A549 treated with AZD9567 at 1 μM for 4 hours (cell line): ENCODE results near the gene DRAP1. TPM values are rescaled to one million over a fixed set of nuclear protein-coding genes. Genes with fewer than 3 reads are reported as not detected.

Source experiments
- total RNA-seq: library from RNA; stranded (reverse); fragments of 200-300 nt; extraction: Qiagen RNA extraction; gene quantifications from 5 replicates; pipeline ENCODE4 v1.2.3, GENCODE V29; 2022; ENCODE audit not compliant: insufficient read depth

Gene DRAP1
- total RNA-seq = 129 to 249 TPM (median 206 TPM) in 5 replicates

DNA sequence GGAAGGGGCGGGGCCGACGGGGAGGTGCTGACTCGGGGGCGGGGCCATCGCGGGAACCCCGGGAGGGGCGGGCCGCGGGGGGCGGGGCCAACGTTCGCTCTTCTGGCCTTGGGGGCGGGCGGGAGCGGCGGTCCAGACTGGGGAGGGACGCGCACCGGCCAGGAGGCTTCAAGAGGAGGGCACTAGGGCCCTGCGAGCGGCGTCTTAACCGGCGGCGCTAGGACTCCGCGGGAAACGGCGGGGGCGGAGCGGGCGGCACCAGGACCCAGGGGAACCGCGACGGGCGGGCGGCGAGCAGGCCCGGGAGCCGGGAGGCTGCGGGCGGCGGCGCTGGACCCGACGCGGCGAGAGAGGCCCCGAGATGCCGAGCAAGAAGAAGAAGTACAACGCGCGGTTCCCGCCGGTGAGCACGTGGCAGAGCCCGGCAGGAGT is at the start of gene DRAP1:
Gene DRAP1 (plus strand): TSS at position 286 of the 432 bp plus-strand sequence. CDS start 76 bp downstream, at position 362.

DNA sequence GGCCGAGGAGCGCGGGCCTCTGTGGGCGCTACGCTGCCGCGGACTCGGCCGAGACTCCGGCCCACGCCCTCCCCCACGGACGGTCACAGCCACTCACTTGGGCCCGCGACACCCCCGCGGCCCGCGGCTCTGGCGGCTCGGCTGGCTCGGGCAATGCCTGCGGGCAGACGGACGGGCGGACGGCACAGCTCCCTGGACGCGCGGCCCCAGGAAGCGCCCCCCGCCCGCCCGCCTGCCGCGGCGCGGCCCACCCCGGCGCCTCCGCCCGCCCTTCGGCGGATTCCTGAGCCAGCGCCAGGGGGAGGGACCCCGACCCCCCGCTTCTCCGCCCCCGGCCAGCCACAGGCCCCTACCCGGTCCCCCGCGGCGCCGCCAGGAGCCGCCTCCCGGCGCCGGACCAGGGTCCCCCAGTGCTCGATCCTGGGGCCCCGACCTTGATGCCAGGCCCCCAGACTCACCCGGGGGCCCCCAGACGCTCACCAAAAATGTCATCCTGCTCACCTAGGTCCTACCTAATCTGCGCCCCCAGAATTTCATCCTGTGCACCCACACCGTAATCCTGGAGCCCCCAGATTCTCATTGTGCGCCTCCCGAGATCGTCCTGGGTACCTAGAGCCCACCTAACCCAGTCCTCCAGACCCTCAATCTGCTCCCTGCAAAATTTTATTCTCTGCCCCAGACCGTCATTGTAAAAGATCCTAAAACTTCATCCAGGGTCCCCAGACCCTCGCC is 46.5 kb upstream of the DRAP1 start, which contains the start of gene EFEMP2:
Gene EFEMP2 (minus strand): TSS at position 215 of the 732 bp plus-strand sequence. CDS start 446 bp downstream, outside the sequence.

DNA sequence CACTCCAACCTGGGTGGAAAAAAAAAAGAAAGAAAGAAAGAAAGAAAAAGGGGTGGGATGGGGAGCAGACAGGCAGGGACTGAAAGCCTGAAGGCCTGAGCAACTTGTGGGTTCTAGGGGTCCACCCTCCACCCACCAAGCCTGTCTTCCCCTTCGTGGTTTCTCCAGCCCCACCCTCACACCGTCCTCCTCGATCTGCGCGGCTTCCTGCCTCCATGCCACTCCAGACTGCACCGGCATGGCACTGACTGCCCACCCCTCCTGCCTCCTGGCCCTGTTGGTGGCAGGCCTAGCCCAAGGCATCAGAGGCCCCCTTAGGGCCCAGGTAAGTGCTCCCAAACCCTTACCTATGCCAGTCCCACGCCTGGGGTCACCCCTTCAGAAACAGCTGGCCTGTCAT is 39.6 kb upstream of the DRAP1 start, which contains the start of gene CTSW:
Gene CTSW (plus strand): TSS at position 221 of the 400 bp plus-strand sequence. CDS start 18 bp downstream, at position 239.

GRCh38 chr11:65888163-65888814 is 30.9 kb upstream of the DRAP1 start, which contains the start of gene FIBP:
Gene FIBP (minus strand): TSS chr11:65888471. CDS start chr11:65888418, 53 bp downstream.

GRCh38 chr11:65890324-65891218 is 28.7 kb upstream of the DRAP1 start, which contains the start of gene CCDC85B:
Gene CCDC85B (plus strand): TSS chr11:65890673. CDS start chr11:65890784, 111 bp downstream.

GRCh38 chr11:65900125-65900898 is 18.9 kb upstream of the DRAP1 start, which contains the start of gene FOSL1:
Gene FOSL1 (minus strand): TSS chr11:65900388. CDS start chr11:65900339, 49 bp downstream.

GRCh38 chr11:65918211-65919140 is 750 bp upstream of the DRAP1 start, which contains the start of gene C11orf68:
Gene C11orf68 (minus strand): TSS chr11:65919062. CDS start chr11:65919031, 31 bp downstream.

GRCh38 chr11:65945430-65945911 is 26.2 kb downstream of the DRAP1 start, which contains the start of gene TSGA10IP:
Gene TSGA10IP (plus strand): TSS chr11:65945480. CDS start chr11:65945676, 196 bp downstream.

DNA sequence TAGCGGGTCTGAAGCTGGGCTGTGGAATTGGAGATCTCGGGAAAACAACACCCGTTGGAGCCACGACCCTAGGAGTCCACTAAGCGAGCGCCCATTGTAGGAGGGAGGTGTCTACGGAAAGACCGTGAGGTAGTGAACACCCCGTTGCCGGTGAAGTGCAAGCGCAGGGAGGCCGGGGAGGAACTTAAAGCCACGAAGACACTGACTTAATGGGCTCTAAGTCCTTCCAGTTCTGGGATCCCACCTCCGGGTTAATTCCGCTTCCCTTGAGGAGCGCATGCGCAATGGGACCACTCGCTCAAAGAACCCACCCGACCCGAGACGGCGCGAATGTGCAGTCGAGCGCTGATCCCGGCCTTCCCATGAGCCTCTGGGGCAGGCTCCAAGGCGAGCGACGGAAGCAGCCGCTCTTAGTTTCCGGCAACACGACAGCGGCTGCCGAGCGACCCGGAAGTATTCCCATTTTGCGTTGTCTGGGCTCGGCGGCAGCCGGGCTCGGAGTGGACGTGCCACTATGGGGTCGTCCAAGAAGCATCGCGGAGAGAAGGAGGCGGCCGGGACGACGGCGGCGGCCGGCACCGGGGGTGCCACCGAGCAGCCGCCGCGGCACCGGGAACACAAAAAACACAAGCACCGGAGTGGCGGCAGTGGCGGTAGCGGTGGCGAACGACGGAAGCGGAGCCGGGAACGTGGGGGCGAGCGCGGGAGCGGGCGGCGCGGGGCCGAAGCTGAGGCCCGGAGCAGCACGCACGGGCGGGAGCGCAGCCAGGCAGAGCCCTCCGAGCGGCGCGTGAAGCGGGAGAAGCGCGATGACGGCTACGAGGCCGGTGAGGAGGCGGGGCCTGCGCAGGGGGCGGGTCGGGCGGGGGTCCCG is 42.3 kb downstream of the DRAP1 start, which contains the start of gene SART1:
Gene SART1 (plus strand): TSS at position 468 of the 874 bp plus-strand sequence. CDS start 47 bp downstream, at position 515.

Other genes with a start within 250 kb of the DRAP1 start
- 31.3 to 46.9 TPM (median 45.7 TPM) in 5 replicates for gene KAT5, start 207.2 kb upstream of the DRAP1 start, total RNA-seq
- gene RNASEH2C, start 198.6 kb upstream of the DRAP1 start, total RNA-seq = 26.8 to 55.4 TPM (median 52.8 TPM) in 5 replicates
- gene AP5B1, start 138.4 kb upstream of the DRAP1 start, total RNA-seq = 6.6 to 12.9 TPM (median 11.5 TPM) in 5 replicates
- 0.05 to 0.09 TPM (median 0.09 TPM) in 4 of 5 replicates, not detected in the other for gene OVOL1, start 132.4 kb upstream of the DRAP1 start, total RNA-seq
- 0.08 to 0.10 TPM (median 0.10 TPM) in 3 of 5 replicates, not detected in the others for gene SNX32, start 85.5 kb upstream of the DRAP1 start, total RNA-seq
- gene CFL1, start 61.2 kb upstream of the DRAP1 start, total RNA-seq = 2,195 to 2,429 TPM (median 2,317 TPM) in 5 replicates
- gene MUS81, start 59.0 kb upstream of the DRAP1 start, total RNA-seq = 18.2 to 33.2 TPM (median 29.7 TPM) in 5 replicates
- gene EFEMP2, start 46.6 kb upstream of the DRAP1 start, total RNA-seq = 0.54 to 1.7 TPM (median 1.3 TPM) in 4 of 5 replicates, not detected in the other
- gene CTSW, start 39.6 kb upstream of the DRAP1 start, total RNA-seq = 0.09 TPM in 3 of 5 replicates, not detected in the others
- gene FIBP, start 31.0 kb upstream of the DRAP1 start, total RNA-seq = 84.8 to 112 TPM (median 86.9 TPM) in 5 replicates
- 28.3 to 53.4 TPM (median 46.1 TPM) in 5 replicates for gene CCDC85B, start 28.8 kb upstream of the DRAP1 start, total RNA-seq
- gene FOSL1, start 19.0 kb upstream of the DRAP1 start, total RNA-seq = 119 to 205 TPM (median 139 TPM) in 5 replicates
- 34.9 to 51.5 TPM (median 45.0 TPM) in 5 replicates for gene C11orf68, start 364 bp upstream of the DRAP1 start, total RNA-seq
- 0.25 TPM in 1 of 5 replicates, not detected in the others for gene TSGA10IP, start 26.1 kb downstream of the DRAP1 start, total RNA-seq
- 45.1 to 62.7 TPM (median 60.4 TPM) in 5 replicates for gene SART1, start 42.3 kb downstream of the DRAP1 start, total RNA-seq
- 38.4 to 48.6 TPM (median 42.4 TPM) in 5 replicates for gene EIF1AD, start 82.7 kb downstream of the DRAP1 start, total RNA-seq
- 271 to 480 TPM (median 473 TPM) in 5 replicates for gene BANF1, start 83.1 kb downstream of the DRAP1 start, total RNA-seq
- not detected in 5 replicates for gene CST6, start 92.6 kb downstream of the DRAP1 start, total RNA-seq
- gene CATSPER1, start 107.1 kb downstream of the DRAP1 start, total RNA-seq = 0.71 to 1.2 TPM (median 1.1 TPM) in 4 of 5 replicates, not detected in the other
- gene GAL3ST3, start 129.7 kb downstream of the DRAP1 start, total RNA-seq = not detected in 5 replicates
- 161 to 190 TPM (median 171 TPM) in 5 replicates for gene SF3B2, start 132.9 kb downstream of the DRAP1 start, total RNA-seq
- 61.1 to 87.1 TPM (median 78.1 TPM) in 5 replicates for gene PACS1, start 150.8 kb downstream of the DRAP1 start, total RNA-seq